HepG2 (cell line): ENCODE data around the gene AKAP7. TPM values are rescaled to one million over a fixed set of nuclear protein-coding genes. Genes with fewer than 3 reads are reported as not detected.
A peak's percentile ranks its signal among the peaks of the same experiment; 100 is the strongest.

ENCODE experiments used
- ARNT2 ChIP-seq: sonication (generic); formaldehyde crosslinking; IDR thresholded peaks from 2 replicates; pipeline ENCODE4 v1.8.0; 2022; ENCODE audit warnings: mild to moderate bottlenecking, low read depth, missing genetic modification reagents, moderate library complexity
- CBX1 ChIP-seq: IDR thresholded peaks from one replicate; pipeline ENCODE4 v1.6.1; 2016; ENCODE audit warnings: antibody characterized with exemption, low read depth
- CHD2 ChIP-seq: IDR thresholded peaks from 2 replicates; pipeline ENCODE4 v1.6.1; 2011; ENCODE audit warnings: low read depth, low read length, improper control_type of control experiment
- EP300 ChIP-seq, 3 experiments: sonication (generic) in 1 of 3; formaldehyde crosslinking in 1 of 3; IDR thresholded peaks; 2 replicates each; pipeline versions ENCODE4 v1.5.1 to v1.6.1; 2011 to 2020; ENCODE audit warnings: low read depth in 2 of 3, low read length in 2 of 3, borderline replicate concordance in 1 of 3, improper control_type of control experiment in 1 of 3, mild to moderate bottlenecking in 1 of 3, missing genetic modification reagents in 1 of 3, moderate library complexity in 1 of 3
- MAZ ChIP-seq, 2 experiments: sonication (generic) in 1 of 2; formaldehyde crosslinking in 1 of 2; IDR thresholded peaks; 2 replicates each; pipeline versions ENCODE4 v1.5.0 to v1.6.1; 2012 to 2020; ENCODE audit warnings: low read depth in 2 of 2, mild to moderate bottlenecking in 2 of 2, borderline replicate concordance in 1 of 2, improper control_type of control experiment in 1 of 2, low read length in 1 of 2, missing genetic modification reagents in 1 of 2, moderate library complexity in 1 of 2
- NKX3-1 ChIP-seq: sonication (generic); formaldehyde crosslinking; IDR thresholded peaks from 2 replicates; pipeline ENCODE4 v1.5.0; 2020; ENCODE audit warnings: missing genetic modification reagents
- PCBP1 ChIP-seq: fragments of 200-400 bp; formaldehyde crosslinking; IDR thresholded peaks from 2 replicates; pipeline ENCODE4 v1.6.1; 2017; ENCODE audit warnings: mild to moderate bottlenecking, low read depth, low read length, borderline replicate concordance
- PHB2 ChIP-seq: fragments of 450-650 bp; IDR thresholded peaks from 2 replicates; pipeline ENCODE4 v1.6.1; 2018; ENCODE audit not compliant: partially characterized antibody
- RELA ChIP-seq: sonication (generic); formaldehyde crosslinking; IDR thresholded peaks from 2 replicates; pipeline ENCODE4 v1.4.0; 2020; ENCODE audit warnings: missing genetic modification reagents
- ZFP1 ChIP-seq: IDR thresholded peaks from 2 replicates; pipeline ENCODE4 v1.6.1; 2016
- ZNF264 ChIP-seq: sonication (generic); formaldehyde crosslinking; IDR thresholded peaks from 2 replicates; pipeline ENCODE4 v1.4.0; 2020; ENCODE audit warnings: missing genetic modification reagents
- ZNF446 ChIP-seq: sonication (generic); formaldehyde crosslinking; IDR thresholded peaks from 2 replicates; pipeline ENCODE4 v1.5.0; 2020; ENCODE audit warnings: mild to moderate bottlenecking, missing genetic modification reagents
- ZNF546 ChIP-seq: sonication (generic); formaldehyde crosslinking; conservative IDR thresholded peaks from 2 replicates; pipeline ENCODE4 v1.8.1; 2023; ENCODE audit warnings: mild to moderate bottlenecking, missing genetic modification reagents
- ZNF674 ChIP-seq: sonication (generic); formaldehyde crosslinking; IDR thresholded peaks from 2 replicates; pipeline ENCODE4 v1.5.0; 2020; ENCODE audit warnings: low read depth, mild to moderate bottlenecking, missing genetic modification reagents
- ZNF766 ChIP-seq: sonication (generic); formaldehyde crosslinking; IDR thresholded peaks from 2 replicates; pipeline ENCODE4 v1.5.0; 2020; ENCODE audit warnings: missing genetic modification reagents, borderline replicate concordance
- ZNF768 ChIP-seq: sonication (generic); formaldehyde crosslinking; IDR thresholded peaks from 2 replicates; pipeline ENCODE4 v1.4.0; 2020; ENCODE audit warnings: missing genetic modification reagents
- ZZZ3 ChIP-seq: sonication (generic); formaldehyde crosslinking; IDR thresholded peaks from 2 replicates; pipeline ENCODE4 v1.4.0; 2020; ENCODE audit warnings: missing genetic modification reagents, mild to moderate bottlenecking, borderline replicate concordance
- polyA plus RNA-seq, 8 experiments: library from polyadenylated mRNA; depleted of rRNA in 3 of 8; stranded (reverse) in 7 of 8; unstranded in 1 of 8; fragments of >200 nt; fragmentation: Illumina TruSeq in 4 of 8; extraction: Trizol in 4 of 8; gene quantifications; 2 replicates each; pipeline versions ENCODE4 v1.2.1 to v1.2.3, GENCODE V29; 2011 to 2016; ENCODE audit warnings: low read depth in 4 of 8, missing spikeins in 1 of 8, mixed read lengths in 1 of 8; ENCODE audit not compliant: insufficient read depth in 1 of 8
- total RNA-seq, 5 experiments: library from RNA; depleted of rRNA; stranded (reverse); fragments of >200 nt; fragmentation: Illumina TruSeq; extraction: Trizol; gene quantifications; 2 replicates each; pipeline ENCODE4 v1.2.3, GENCODE V29; 2016; ENCODE audit warnings: low read depth in 1 of 5
- TF ChIP-seq, protein P1 (sequence below): sonication (generic); formaldehyde crosslinking; IDR thresholded peaks from 2 replicates; pipeline ENCODE4 v1.4.0; 2020; ENCODE audit warnings: missing genetic modification reagents, borderline replicate concordance
- TF ChIP-seq, protein P2 (sequence below): sonication (generic); formaldehyde crosslinking; conservative IDR thresholded peaks from 2 replicates; pipeline ENCODE4 v1.8.0; 2022; ENCODE audit warnings: mild to moderate bottlenecking, moderate library complexity, missing genetic modification reagents
- TF ChIP-seq, protein P3 (sequence below): sonication (generic); formaldehyde crosslinking; IDR thresholded peaks from 2 replicates; pipeline ENCODE4 v1.4.0; 2020; ENCODE audit warnings: mild to moderate bottlenecking, missing genetic modification reagents
- TF ChIP-seq, protein P4 (sequence below): sonication (generic); formaldehyde crosslinking; IDR thresholded peaks from 2 replicates; pipeline ENCODE4 v1.8.1; 2022; ENCODE audit warnings: low read depth, mild to moderate bottlenecking, missing genetic modification reagents

Gene AKAP7
- total and polyA plus RNA-seq, 2 of the 13 experiments (the other 11 are each of a cell fraction or from before 2014, with no cell fraction given) = 3.6 to 11.7 TPM

DNA sequence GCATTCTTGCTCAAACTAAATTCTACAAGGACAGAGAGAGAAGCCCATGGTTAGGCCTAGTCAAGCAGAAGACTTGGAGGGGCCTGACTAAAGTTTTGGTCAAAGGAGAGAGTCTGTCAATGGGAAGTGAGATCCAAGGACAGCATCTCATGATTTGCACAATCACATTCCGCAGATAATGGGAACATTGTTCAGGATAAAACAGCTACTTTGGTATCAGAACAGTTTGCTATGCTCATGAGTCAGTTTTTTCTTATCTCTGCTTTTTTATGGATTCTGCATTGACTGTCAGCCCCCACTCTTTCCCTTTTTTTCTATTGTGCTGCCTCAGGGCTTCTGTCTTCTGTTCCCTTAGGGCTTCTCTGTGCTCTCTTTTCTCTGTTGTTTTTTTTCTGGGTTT, 28.6 kb downstream of the AKAP7 start (continued):
- TF ChIP-seq, protein P1, sequence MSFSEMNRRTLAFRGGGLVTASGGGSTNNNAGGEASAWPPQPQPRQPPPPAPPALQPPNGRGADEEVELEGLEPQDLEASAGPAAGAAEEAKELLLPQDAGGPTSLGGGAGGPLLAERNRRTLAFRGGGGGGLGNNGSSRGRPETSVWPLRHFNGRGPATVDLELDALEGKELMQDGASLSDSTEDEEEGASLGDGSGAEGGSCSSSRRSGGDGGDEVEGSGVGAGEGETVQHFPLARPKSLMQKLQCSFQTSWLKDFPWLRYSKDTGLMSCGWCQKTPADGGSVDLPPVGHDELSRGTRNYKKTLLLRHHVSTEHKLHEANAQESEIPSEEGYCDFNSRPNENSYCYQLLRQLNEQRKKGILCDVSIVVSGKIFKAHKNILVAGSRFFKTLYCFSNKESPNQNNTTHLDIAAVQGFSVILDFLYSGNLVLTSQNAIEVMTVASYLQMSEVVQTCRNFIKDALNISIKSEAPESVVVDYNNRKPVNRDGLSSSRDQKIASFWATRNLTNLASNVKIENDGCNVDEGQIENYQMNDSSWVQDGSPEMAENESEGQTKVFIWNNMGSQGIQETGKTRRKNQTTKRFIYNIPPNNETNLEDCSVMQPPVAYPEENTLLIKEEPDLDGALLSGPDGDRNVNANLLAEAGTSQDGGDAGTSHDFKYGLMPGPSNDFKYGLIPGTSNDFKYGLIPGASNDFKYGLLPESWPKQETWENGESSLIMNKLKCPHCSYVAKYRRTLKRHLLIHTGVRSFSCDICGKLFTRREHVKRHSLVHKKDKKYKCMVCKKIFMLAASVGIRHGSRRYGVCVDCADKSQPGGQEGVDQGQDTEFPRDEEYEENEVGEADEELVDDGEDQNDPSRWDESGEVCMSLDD = no peak
- no peak for TF ChIP-seq ZNF768 (CRISPR knock-in tag)
- TF ChIP-seq, protein P2, sequence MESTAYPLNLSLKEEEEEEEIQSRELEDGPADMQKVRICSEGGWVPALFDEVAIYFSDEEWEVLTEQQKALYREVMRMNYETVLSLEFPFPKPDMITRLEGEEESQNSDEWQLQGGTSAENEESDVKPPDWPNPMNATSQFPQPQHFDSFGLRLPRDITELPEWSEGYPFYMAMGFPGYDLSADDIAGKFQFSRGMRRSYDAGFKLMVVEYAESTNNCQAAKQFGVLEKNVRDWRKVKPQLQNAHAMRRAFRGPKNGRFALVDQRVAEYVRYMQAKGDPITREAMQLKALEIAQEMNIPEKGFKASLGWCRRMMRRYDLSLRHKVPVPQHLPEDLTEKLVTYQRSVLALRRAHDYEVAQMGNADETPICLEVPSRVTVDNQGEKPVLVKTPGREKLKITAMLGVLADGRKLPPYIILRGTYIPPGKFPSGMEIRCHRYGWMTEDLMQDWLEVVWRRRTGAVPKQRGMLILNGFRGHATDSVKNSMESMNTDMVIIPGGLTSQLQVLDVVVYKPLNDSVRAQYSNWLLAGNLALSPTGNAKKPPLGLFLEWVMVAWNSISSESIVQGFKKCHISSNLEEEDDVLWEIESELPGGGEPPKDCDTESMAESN (CRISPR knock-in tag) = no peak
- TF ChIP-seq ZNF264 (CRISPR knock-in tag) = no peak
- TF ChIP-seq RELA (CRISPR knock-in tag) = no peak
- TF ChIP-seq PHB2 = no peak
- TF ChIP-seq, protein P3, sequence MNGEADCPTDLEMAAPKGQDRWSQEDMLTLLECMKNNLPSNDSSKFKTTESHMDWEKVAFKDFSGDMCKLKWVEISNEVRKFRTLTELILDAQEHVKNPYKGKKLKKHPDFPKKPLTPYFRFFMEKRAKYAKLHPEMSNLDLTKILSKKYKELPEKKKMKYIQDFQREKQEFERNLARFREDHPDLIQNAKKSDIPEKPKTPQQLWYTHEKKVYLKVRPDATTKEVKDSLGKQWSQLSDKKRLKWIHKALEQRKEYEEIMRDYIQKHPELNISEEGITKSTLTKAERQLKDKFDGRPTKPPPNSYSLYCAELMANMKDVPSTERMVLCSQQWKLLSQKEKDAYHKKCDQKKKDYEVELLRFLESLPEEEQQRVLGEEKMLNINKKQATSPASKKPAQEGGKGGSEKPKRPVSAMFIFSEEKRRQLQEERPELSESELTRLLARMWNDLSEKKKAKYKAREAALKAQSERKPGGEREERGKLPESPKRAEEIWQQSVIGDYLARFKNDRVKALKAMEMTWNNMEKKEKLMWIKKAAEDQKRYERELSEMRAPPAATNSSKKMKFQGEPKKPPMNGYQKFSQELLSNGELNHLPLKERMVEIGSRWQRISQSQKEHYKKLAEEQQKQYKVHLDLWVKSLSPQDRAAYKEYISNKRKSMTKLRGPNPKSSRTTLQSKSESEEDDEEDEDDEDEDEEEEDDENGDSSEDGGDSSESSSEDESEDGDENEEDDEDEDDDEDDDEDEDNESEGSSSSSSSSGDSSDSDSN (CRISPR knock-in tag) = no peak
- no peak for TF ChIP-seq CHD2
- TF ChIP-seq, protein P4, sequence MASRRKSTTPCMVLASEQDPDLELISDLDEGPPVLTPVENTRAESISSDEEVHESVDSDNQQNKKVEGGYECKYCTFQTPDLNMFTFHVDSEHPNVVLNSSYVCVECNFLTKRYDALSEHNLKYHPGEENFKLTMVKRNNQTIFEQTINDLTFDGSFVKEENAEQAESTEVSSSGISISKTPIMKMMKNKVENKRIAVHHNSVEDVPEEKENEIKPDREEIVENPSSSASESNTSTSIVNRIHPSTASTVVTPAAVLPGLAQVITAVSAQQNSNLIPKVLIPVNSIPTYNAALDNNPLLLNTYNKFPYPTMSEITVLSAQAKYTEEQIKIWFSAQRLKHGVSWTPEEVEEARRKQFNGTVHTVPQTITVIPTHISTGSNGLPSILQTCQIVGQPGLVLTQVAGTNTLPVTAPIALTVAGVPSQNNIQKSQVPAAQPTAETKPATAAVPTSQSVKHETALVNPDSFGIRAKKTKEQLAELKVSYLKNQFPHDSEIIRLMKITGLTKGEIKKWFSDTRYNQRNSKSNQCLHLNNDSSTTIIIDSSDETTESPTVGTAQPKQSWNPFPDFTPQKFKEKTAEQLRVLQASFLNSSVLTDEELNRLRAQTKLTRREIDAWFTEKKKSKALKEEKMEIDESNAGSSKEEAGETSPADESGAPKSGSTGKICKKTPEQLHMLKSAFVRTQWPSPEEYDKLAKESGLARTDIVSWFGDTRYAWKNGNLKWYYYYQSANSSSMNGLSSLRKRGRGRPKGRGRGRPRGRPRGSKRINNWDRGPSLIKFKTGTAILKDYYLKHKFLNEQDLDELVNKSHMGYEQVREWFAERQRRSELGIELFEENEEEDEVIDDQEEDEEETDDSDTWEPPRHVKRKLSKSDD = no peak
- TF ChIP-seq NKX3-1 (CRISPR knock-in tag) = no peak
- no peak for TF ChIP-seq ZZZ3
- no peak for TF ChIP-seq ARNT2 (CRISPR knock-in tag)
- peak in 1 of 2 experiments; percentile 16; a peak in 1 of 4 replicates for TF ChIP-seq EP300 (IDR thresholded peaks at IDR 0.05; ENCODE audit: low read depth in 2 of 2, low read length in 2 of 2)
- TF ChIP-seq EP300 (CRISPR knock-in tag; IDR thresholded peaks at IDR 0.05; ENCODE audit: borderline replicate concordance) = no peak
- no peak for TF ChIP-seq ZNF546 (CRISPR knock-in tag)
- no peak for TF ChIP-seq ZNF446 (CRISPR knock-in tag)
- TF ChIP-seq CBX1 = no peak
- TF ChIP-seq ZNF674 = no peak
- TF ChIP-seq MAZ (IDR thresholded peaks at IDR 0.05; ENCODE audit: borderline replicate concordance, low read depth, low read length) = no peak
- TF ChIP-seq MAZ (CRISPR knock-in tag; IDR thresholded peaks at IDR 0.05; ENCODE audit: low read depth) = no peak
- TF ChIP-seq PCBP1 = no peak
- no peak for TF ChIP-seq ZFP1
- TF ChIP-seq ZNF766 (CRISPR knock-in tag) = no peak
